PC-3 (cell line): ENCODE data around the gene FOXK1.
"Not testable (repeated sequence)": the region's sequence is repeated elsewhere in the genome, so short reads cannot be mapped to it uniquely, and the experiment has no call there.

Experiments
- EZH2 ChIP-seq: fragments of 300-600 bp; sonication (generic); IDR thresholded peaks from one replicate; pipeline ENCODE4 v1.6.1; 2017; ENCODE audit warnings: antibody characterized with exemption, mild to moderate bottlenecking, low read length; ENCODE audit not compliant: unreplicated experiment
- EZH2phosphoT487 ChIP-seq: fragments of 300-600 bp; sonication (generic); IDR thresholded peaks from 2 replicates; pipeline ENCODE4 v1.6.1; 2018; ENCODE audit warnings: mild to moderate bottlenecking, antibody characterized with exemption, low read length, borderline replicate concordance
- TF ChIP-seq, protein P1 (sequence below): fragments of 300-600 bp; sonication (generic); conservative IDR thresholded peaks from 2 replicates; pipeline ENCODE4 v1.5.1; 2017; ENCODE audit warnings: antibody characterized with exemption, low read depth, mild to moderate bottlenecking, low read length

GRCh38 chr7:4643204-4643471 lies 39.0 kb upstream of the FOXK1 start:
- TF ChIP-seq, protein P1, sequence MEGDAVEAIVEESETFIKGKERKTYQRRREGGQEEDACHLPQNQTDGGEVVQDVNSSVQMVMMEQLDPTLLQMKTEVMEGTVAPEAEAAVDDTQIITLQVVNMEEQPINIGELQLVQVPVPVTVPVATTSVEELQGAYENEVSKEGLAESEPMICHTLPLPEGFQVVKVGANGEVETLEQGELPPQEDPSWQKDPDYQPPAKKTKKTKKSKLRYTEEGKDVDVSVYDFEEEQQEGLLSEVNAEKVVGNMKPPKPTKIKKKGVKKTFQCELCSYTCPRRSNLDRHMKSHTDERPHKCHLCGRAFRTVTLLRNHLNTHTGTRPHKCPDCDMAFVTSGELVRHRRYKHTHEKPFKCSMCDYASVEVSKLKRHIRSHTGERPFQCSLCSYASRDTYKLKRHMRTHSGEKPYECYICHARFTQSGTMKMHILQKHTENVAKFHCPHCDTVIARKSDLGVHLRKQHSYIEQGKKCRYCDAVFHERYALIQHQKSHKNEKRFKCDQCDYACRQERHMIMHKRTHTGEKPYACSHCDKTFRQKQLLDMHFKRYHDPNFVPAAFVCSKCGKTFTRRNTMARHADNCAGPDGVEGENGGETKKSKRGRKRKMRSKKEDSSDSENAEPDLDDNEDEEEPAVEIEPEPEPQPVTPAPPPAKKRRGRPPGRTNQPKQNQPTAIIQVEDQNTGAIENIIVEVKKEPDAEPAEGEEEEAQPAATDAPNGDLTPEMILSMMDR = not testable (repeated sequence)
- TF ChIP-seq EZH2, EZH2phosphoT487: not testable (repeated sequence)
